IMR-90 (cell line): Measurements from ENCODE around the gene SNAP25. TPM values are rescaled to one million over a fixed set of nuclear protein-coding genes. Genes with fewer than 3 reads are reported as not detected.

Source experiments
- ATAC-seq: fragments of 200-7000 bp; cut with Tn5 transposase; 2 replicates; pipeline ENCODE4 v1.9.1; 2020; ENCODE audit warnings: low read depth, mild to moderate bottlenecking, moderate library complexity
- BruUV-seq: library from RNA; stranded (reverse); fragments of 400-500 nt; replicated peaks from 2 replicates; lab custom pipeline; 2021; lab: Mats Ljungman, UMichigan
- CTCF ChIA-PET: fragments of 300-600 bp; formaldehyde crosslinking; extraction: SDS; loops from one replicate; lab custom pipeline; 2021; ENCODE audit warnings: antibody characterized with exemption; lab: Yijun Ruan, JAX
- POLR2A ChIA-PET: fragments of 300-600 bp; sonication (Branson Sonifier 250); formaldehyde crosslinking; loops from one replicate; lab custom pipeline; 2022; ENCODE audit warnings: antibody characterized with exemption; ENCODE audit not compliant: unreplicated experiment; lab: Charles Lee
- DNase-seq: peaks from one replicate; pipeline ENCODE4 v3.0.0; 2013
- H2AFZ ChIP-seq: replicated peaks from 2 replicates; pipeline ENCODE3; 2013; ENCODE audit warnings: low read length, mild to moderate bottlenecking; ENCODE audit not compliant: poor library complexity
- H2AK5ac ChIP-seq: 2 replicates; pipeline ENCODE4 v1.6.1; 2013; ENCODE audit warnings: low read depth, low read length, inconsistent platforms
- H2AK9ac ChIP-seq: replicated peaks from 2 replicates; pipeline ENCODE3; 2013; ENCODE audit warnings: mild to moderate bottlenecking, low read depth, low read length, moderate library complexity; ENCODE audit not compliant: poor library complexity
- H2BK120ac ChIP-seq: 2 replicates; pipeline ENCODE4 v1.6.1; 2013; ENCODE audit warnings: low read depth, low read length, inconsistent platforms
- H2BK15ac ChIP-seq: 3 replicates; pipeline ENCODE4 v1.6.1; 2013; ENCODE audit warnings: low read depth, low read length, inconsistent platforms
- H2BK20ac ChIP-seq: 2 replicates; pipeline ENCODE4 v1.6.1; 2013; ENCODE audit warnings: low read depth, mild to moderate bottlenecking, inconsistent platforms, low read length, moderate library complexity
- H2BK5ac ChIP-seq: 2 replicates; pipeline ENCODE4 v1.6.1; 2013; ENCODE audit warnings: mild to moderate bottlenecking, low read depth, low read length, inconsistent platforms; ENCODE audit not compliant: poor library complexity, severe bottlenecking
- H3K14ac ChIP-seq: replicated peaks from 2 replicates; pipeline ENCODE4 v1.6.1; 2013; ENCODE audit warnings: low read depth, low read length, inconsistent platforms
- H3K18ac ChIP-seq: 2 replicates; pipeline ENCODE4 v1.6.1; 2013; ENCODE audit warnings: low read depth, low read length, control low read depth
- H3K23ac ChIP-seq: 2 replicates; pipeline ENCODE4 v1.6.1; 2013; ENCODE audit warnings: low read depth, low read length, inconsistent platforms
- H3K27ac ChIP-seq: 2 replicates; pipeline ENCODE4 v1.5.1; 2013; ENCODE audit warnings: mild to moderate bottlenecking, control low read depth, low read length; ENCODE audit not compliant: insufficient read depth
- H3K27me3 ChIP-seq: 2 replicates; pipeline ENCODE4 v1.6.1; 2013; ENCODE audit warnings: low read length; ENCODE audit not compliant: control insufficient read depth, insufficient read depth
- H3K36me3 ChIP-seq: 2 replicates; pipeline ENCODE4 v1.6.1; 2013; ENCODE audit warnings: low read length, mixed read lengths; ENCODE audit not compliant: control insufficient read depth, insufficient read depth
- H3K4ac ChIP-seq: 2 replicates; pipeline ENCODE4 v1.6.1; 2013; ENCODE audit warnings: low read depth, low read length, inconsistent platforms
- H3K4me1 ChIP-seq: 2 replicates; pipeline ENCODE4 v1.6.1; 2013; ENCODE audit warnings: low read length, mixed read lengths; ENCODE audit not compliant: control insufficient read depth, insufficient read depth
- H3K4me2 ChIP-seq: 2 replicates; pipeline ENCODE4 v1.6.1; 2013; ENCODE audit warnings: low read depth, mild to moderate bottlenecking, control low read depth, low read length, moderate library complexity
- H3K4me3 ChIP-seq: 2 replicates; pipeline ENCODE4 v1.5.1; 2013; ENCODE audit warnings: low read depth, mild to moderate bottlenecking, control low read depth, low read length, moderate library complexity; ENCODE audit not compliant: insufficient read depth
- H3K56ac ChIP-seq: 2 replicates; pipeline ENCODE4 v1.6.1; 2013; ENCODE audit warnings: low read length, inconsistent platforms; ENCODE audit not compliant: insufficient read depth; ENCODE audit errors: extremely low read depth
- H3K79me1 ChIP-seq, 2 experiments: 2 replicates each; pipeline ENCODE4 v1.6.1; 2013; ENCODE audit warnings: low read length in 2 of 2, inconsistent platforms in 1 of 2, low read depth in 1 of 2
- H3K9ac ChIP-seq: 2 replicates; pipeline ENCODE4 v1.6.1; 2013; ENCODE audit warnings: low read depth, low read length, control low read depth
- H3K9me1 ChIP-seq: 2 replicates; pipeline ENCODE4 v1.6.1; 2013; ENCODE audit warnings: low read length, inconsistent platforms; ENCODE audit not compliant: insufficient read depth
- H3K9me3 ChIP-seq: 2 replicates; pipeline ENCODE4 v1.6.1; 2013; ENCODE audit warnings: low read length; ENCODE audit not compliant: control insufficient read depth, insufficient read depth
- H4K20me1 ChIP-seq: 2 replicates; pipeline ENCODE4 v1.6.1; 2013; ENCODE audit warnings: low read length, inconsistent platforms; ENCODE audit not compliant: insufficient read depth
- H4K5ac ChIP-seq: 2 replicates; pipeline ENCODE4 v1.6.1; 2013; ENCODE audit warnings: mild to moderate bottlenecking, low read depth, low read length, control low read depth
- H4K8ac ChIP-seq, 2 experiments: 2 replicates each; pipeline ENCODE4 v1.6.1; 2013; ENCODE audit warnings: low read depth in 2 of 2, low read length in 2 of 2, control low read depth in 1 of 2, inconsistent platforms in 1 of 2
- H4K91ac ChIP-seq: 2 replicates; pipeline ENCODE4 v1.6.1; 2013; ENCODE audit warnings: low read depth, low read length, inconsistent platforms; ENCODE audit not compliant: insufficient read depth
- BHLHE40 ChIP-seq: fragments of 150-350 bp; IDR thresholded peaks from 2 replicates; pipeline ENCODE4 v1.6.1; 2016; ENCODE audit warnings: mild to moderate bottlenecking, low read depth, low read length
- CHD1 ChIP-seq: IDR thresholded peaks from 2 replicates; pipeline ENCODE4 v1.6.1; 2012; ENCODE audit warnings: low read depth, low read length, improper control_type of control experiment
- ELK1 ChIP-seq: fragments of 150-350 bp; IDR thresholded peaks from 2 replicates; pipeline ENCODE4 v1.6.1; 2016; ENCODE audit warnings: low read depth, mild to moderate bottlenecking, low read length, moderate library complexity, borderline replicate concordance
- FOS ChIP-seq: fragments of 150-350 bp; IDR thresholded peaks from 2 replicates; pipeline ENCODE4 v1.6.1; 2016; ENCODE audit warnings: low read depth, low read length
- MAFK ChIP-seq: IDR thresholded peaks from 2 replicates; pipeline ENCODE4 v1.6.1; 2012; ENCODE audit warnings: low read depth, low read length, improper control_type of control experiment
- MAZ ChIP-seq: IDR thresholded peaks from 2 replicates; pipeline ENCODE4 v1.6.1; 2012; ENCODE audit warnings: low read depth, mild to moderate bottlenecking, low read length, improper control_type of control experiment, moderate library complexity, borderline replicate concordance
- NFE2L2 ChIP-seq: fragments of 150-350 bp; IDR thresholded peaks from 2 replicates; pipeline ENCODE4 v1.6.1; 2016; ENCODE audit warnings: low read depth, mild to moderate bottlenecking, low read length
- RCOR1 ChIP-seq: IDR thresholded peaks from 2 replicates; pipeline ENCODE4 v1.6.1; 2012; ENCODE audit warnings: mild to moderate bottlenecking, low read length, improper control_type of control experiment; ENCODE audit not compliant: insufficient replicate concordance
- SMC3 ChIP-seq: fragments of 150-350 bp; IDR thresholded peaks from 2 replicates; pipeline ENCODE4 v1.6.1; 2016; ENCODE audit warnings: low read depth, mild to moderate bottlenecking, antibody characterized with exemption, low read length, moderate library complexity
- USF2 ChIP-seq: fragments of 150-350 bp; IDR thresholded peaks from 2 replicates; pipeline ENCODE4 v1.6.1; 2017; ENCODE audit warnings: mild to moderate bottlenecking, antibody characterized with exemption, low read length, low read depth
- WGBS, 2 experiments: methylation state at CpG; one replicate each; pipeline versions ENCODE4 v1.1.5 to v1.1.7; 2013; ENCODE audit warnings: missing lambda C conversion rate in 2 of 2; ENCODE audit not compliant: insufficient read length in 1 of 2; ENCODE audit errors: extremely low coverage in 2 of 2; 5-methylcytosine and 5-hydroxymethylcytosine counted together
- dilution Hi-C: fragments of 300-500 bp; cut with HindIII; formaldehyde crosslinking; loops from one replicate; pipeline ENCODE4 v1.14.3; 2018; ENCODE audit warnings: low sequenced_read_pairs; ENCODE audit not compliant: unreplicated experiment
- in situ Hi-C: fragments of 300-500 bp; cut with MboI; formaldehyde crosslinking; loops from 3 replicates; pipeline ENCODE4 v1.14.3; 2019; ENCODE audit warnings: low sequenced_read_pairs, inconsistent platforms, mixed read lengths
- intact Hi-C: fragments of 100-400 bp; cut with micrococcal nuclease; formaldehyde crosslinking; loops from 2 replicates; pipeline ENCODE4 v1.10.0; 2022
- polyA plus RNA-seq, 3 experiments: library from polyadenylated mRNA; depleted of rRNA; stranded (reverse); fragments of >200 nt; gene quantifications; 2 replicates each; pipeline ENCODE4 v1.2.3, GENCODE V29; 2012; ENCODE audit warnings: low replicate concordance in 1 of 3
- total RNA-seq: library from RNA; depleted of rRNA; stranded (reverse); fragments of >200 nt; gene quantifications from 2 replicates; pipeline ENCODE4 v1.2.3, GENCODE V29; 2012
- TF ChIP-seq, protein P1 (sequence below): conservative IDR thresholded peaks from 2 replicates; pipeline ENCODE4 v1.5.1; 2012; ENCODE audit warnings: mild to moderate bottlenecking, low read depth, low read length, improper control_type of control experiment

SNAP25 gene
- total and polyA plus RNA-seq, 2 of the 4 experiments (the other 2 are of a cell fraction) = 1.1 to 2.8 TPM

DNA sequence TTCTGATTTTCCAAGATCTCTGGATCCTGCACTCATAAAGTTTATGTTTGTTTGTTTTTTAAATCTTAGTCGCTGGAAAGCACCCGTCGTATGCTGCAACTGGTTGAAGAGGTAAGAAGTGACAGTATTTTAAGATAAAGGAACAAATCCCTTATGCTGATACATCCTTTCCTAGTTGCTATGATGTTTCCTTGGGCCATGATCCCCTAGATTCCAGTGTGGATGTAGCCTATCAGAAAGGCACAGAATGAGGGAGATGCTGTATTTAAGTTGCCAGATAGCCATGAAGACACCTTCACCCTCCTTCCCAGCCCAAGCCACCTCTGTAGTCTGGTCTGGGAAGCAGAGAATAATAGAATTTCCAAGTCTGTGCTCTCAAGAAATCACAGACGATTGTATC is 59.0 kb downstream of the SNAP25 start:
- Histone ChIP-seq H3K4ac (no peak overlapping the region), H3K79me1 (no peaks in the 10 kb centered on the region), H3K56ac (no peak overlapping the region), H2BK20ac (no peak overlapping the region), H3K4me3 (no peak overlapping the region), H3K14ac (no peak overlapping the region), H2BK5ac (no peak overlapping the region), H3K27me3 (no peaks in the 10 kb centered on the region), H2AFZ (no peak overlapping the region), H3K9ac (no peak overlapping the region), H3K9me1 (no peaks in the 10 kb centered on the region), H3K18ac (no peak overlapping the region), H3K9me3 (no peaks in the 10 kb centered on the region), H2BK15ac (no peak overlapping the region), H3K4me1 (peaks cover 5% of the 10 kb centered on the region), H4K20me1 (no peaks in the 10 kb centered on the region), H3K23ac (no peak overlapping the region), H2AK9ac (no peak overlapping the region), H2AK5ac (no peak overlapping the region), H3K27ac (no peak overlapping the region), H3K4me2 (no peak overlapping the region), H4K5ac (no peak overlapping the region), H3K36me3 (peaks cover 3% of the 10 kb centered on the region; the same call in 1 of the 2 replicates), H2BK120ac (no peak overlapping the region), H4K8ac (no peak overlapping the region), H4K91ac (no peak overlapping the region)
- DNase-seq = no peak
- no CpG with 5 or more reads among the region's 4 CpGs for WGBS, 2 experiments
- POLR2A ChIA-PET = no interaction called here
- in situ Hi-C loops = no loop called here
- ATAC-seq = no peak
- TF ChIP-seq MAZ (no peak), NFE2L2 (no peak), FOS (no peak), USF2 (no peak), BHLHE40 (no peak), MAFK (no peak), ELK1 (no peak), SMC3 (no peak), RCOR1 (no peak), CHD1 (no peak)
- TF ChIP-seq, protein P1, sequence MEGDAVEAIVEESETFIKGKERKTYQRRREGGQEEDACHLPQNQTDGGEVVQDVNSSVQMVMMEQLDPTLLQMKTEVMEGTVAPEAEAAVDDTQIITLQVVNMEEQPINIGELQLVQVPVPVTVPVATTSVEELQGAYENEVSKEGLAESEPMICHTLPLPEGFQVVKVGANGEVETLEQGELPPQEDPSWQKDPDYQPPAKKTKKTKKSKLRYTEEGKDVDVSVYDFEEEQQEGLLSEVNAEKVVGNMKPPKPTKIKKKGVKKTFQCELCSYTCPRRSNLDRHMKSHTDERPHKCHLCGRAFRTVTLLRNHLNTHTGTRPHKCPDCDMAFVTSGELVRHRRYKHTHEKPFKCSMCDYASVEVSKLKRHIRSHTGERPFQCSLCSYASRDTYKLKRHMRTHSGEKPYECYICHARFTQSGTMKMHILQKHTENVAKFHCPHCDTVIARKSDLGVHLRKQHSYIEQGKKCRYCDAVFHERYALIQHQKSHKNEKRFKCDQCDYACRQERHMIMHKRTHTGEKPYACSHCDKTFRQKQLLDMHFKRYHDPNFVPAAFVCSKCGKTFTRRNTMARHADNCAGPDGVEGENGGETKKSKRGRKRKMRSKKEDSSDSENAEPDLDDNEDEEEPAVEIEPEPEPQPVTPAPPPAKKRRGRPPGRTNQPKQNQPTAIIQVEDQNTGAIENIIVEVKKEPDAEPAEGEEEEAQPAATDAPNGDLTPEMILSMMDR = no peak
- CTCF ChIA-PET = no interaction called here
- dilution Hi-C loops = no loop called here
- intact Hi-C loops = no loop called here
- BruUV-seq = no TSS peak
